Medulla oblongata (tissue), 1 donor: ENCODE measurements around the gene TMC4.
"Not testable (repeated sequence)": the region's sequence is repeated elsewhere in the genome, so short reads cannot be mapped to it uniquely, and the experiment has no call there.

Experiments used
- DNase-seq: peaks from one replicate; pipeline ENCODE4 v3.0.0-alpha.2; 2015; ENCODE audit errors: extremely low spot score

TMC4 gene

GRCh38 chr19:54179921-54180461, 7.0 kb upstream of the TMC4 start:
- peak; percentile 56 for DNase-seq

GRCh38 chr19:54179262-54179852, 6.4 kb upstream of the TMC4 start:
- no peak for DNase-seq

- no peak for DNase-seq
Observed at GRCh38 chr19:54178581-54179261, 5.8 kb upstream of the TMC4 start.

- DNase-seq = no peak
Observed at GRCh38 chr19:54173951-54174834, 1.2 kb upstream of the TMC4 start.

GRCh38 chr19:54173359-54173699, 369 bp upstream of the TMC4 start:
- DNase-seq = no peak

- DNase-seq = not testable (repeated sequence)
Observed at GRCh38 chr19:54171736-54172431, 1.1 kb downstream of the TMC4 start.

- DNase-seq = no peak
Observed at GRCh38 chr19:54169149-54169740, 3.7 kb downstream of the TMC4 start.

- DNase-seq = peak; percentile 87
Observed at GRCh38 chr19:54168174-54168917, 4.6 kb downstream of the TMC4 start.

- no peak for DNase-seq
Observed at GRCh38 chr19:54165222-54165621, 7.7 kb downstream of the TMC4 start.

- DNase-seq = no peak
Observed at GRCh38 chr19:54164369-54165068, 8.4 kb downstream of the TMC4 start.

- DNase-seq = no peak
Observed at GRCh38 chr19:54162884-54163283, 10.1 kb downstream of the TMC4 start.

GRCh38 chr19:54162241-54162805, 10.6 kb downstream of the TMC4 start:
- DNase-seq = peak; percentile 74

GRCh38 chr19:54160854-54161253, 12.1 kb downstream of the TMC4 start:
- no peak for DNase-seq

GRCh38 chr19:54160182-54160811, 12.7 kb downstream of the TMC4 start:
- DNase-seq = peak; percentile 15

- DNase-seq = peak; percentile 100
Observed at GRCh38 chr19:54159352-54160181, 13.4 kb downstream of the TMC4 start, which contains the start of gene LENG1. TSS of gene LENG1 (minus strand) at chr19:54159721. CDS start at chr19:54159695, 26 bp downstream.

GRCh38 chr19:54158812-54159351, 14.1 kb downstream of the TMC4 start:
- DNase-seq = no peak

- DNase-seq = no peak
Observed at GRCh38 chr19:54156953-54157352, 16.0 kb downstream of the TMC4 start.

- DNase-seq = no peak
Observed at GRCh38 chr19:54156490-54156889, 16.5 kb downstream of the TMC4 start.
